Measurements from ENCODE around the gene PRRX1.

Gene PRRX1

DNA sequence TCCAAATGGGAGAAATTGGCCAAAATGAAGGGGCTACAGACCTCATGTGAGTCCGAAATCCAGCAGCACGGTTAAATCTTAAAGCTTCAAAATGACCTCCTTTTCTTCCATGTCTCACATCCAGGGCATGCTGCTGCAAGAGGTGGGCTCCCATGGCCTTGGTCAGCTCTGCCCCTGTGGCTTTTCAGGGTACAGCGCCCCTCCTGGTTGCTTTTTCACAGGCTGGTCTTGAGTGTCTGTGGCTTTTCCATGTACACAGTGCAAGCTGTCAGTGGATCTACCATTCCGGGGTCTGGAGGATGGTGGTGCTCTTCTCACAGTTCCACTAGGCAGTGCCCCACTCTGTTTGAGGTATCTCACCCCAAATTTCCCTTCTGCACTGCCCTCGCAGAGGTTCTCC is 78.7 kb downstream of the PRRX1 start:
- DNase-seq, result no peak
- intact Hi-C loops (cut with DNase I), result no loop called here

- no peak for DNase-seq
- intact Hi-C loops (cut with DNase I), result no loop called here
Measured at GRCh38 chr1:170743083-170743482, 79.2 kb downstream of the PRRX1 start.

GRCh38 chr1:170749549-170749948 is 85.6 kb downstream of the PRRX1 start:
- DNase-seq, result no peak
- intact Hi-C loops (cut with DNase I), result no loop called here

GRCh38 chr1:170749959-170750358 is 86.0 kb downstream of the PRRX1 start:
- no peak for DNase-seq
- intact Hi-C loops (cut with DNase I), result no loop called here

DNA sequence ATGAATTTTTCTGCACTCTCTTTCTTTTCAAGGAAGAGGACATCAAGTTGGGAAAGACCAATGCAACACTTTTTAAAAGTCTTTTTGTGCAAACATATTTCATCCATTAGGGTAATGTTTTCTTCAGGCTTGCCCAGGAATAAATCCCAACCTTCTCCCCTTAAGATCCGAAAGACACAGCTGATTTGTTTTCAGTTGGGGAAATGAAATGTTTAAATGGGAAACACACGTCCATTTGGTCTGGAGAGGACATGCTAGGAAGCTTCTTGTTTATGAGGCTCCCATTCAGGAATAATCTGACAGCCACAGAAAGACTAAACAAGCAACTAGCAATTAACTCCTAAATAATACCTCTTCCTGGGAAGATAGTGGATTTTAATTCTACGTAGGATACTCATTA is 91.9 kb downstream of the PRRX1 start:
- DNase-seq, result no peak
- intact Hi-C loops (cut with DNase I), result no loop called here

DNA sequence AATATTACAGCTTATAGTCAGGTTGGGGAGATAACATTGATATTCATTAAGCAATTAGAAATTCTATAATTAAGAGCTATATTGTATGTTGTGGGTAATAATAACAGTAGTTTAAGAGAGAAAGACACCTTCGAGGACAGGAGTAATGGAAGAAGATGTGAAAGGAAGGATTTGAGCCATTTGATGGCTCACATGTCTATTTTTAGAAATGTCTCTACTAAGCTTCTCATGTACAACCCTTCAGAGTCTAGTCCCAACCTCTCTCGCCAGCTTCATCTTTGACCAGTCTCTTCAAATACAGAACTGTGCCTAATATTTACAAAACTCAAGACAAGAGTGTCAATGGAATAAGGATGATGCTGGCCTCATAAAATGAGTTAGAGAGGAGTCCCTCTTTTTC is 95.1 kb downstream of the PRRX1 start:
- DNase-seq, result no peak
- intact Hi-C loops (cut with DNase I), result no loop called here

DNA sequence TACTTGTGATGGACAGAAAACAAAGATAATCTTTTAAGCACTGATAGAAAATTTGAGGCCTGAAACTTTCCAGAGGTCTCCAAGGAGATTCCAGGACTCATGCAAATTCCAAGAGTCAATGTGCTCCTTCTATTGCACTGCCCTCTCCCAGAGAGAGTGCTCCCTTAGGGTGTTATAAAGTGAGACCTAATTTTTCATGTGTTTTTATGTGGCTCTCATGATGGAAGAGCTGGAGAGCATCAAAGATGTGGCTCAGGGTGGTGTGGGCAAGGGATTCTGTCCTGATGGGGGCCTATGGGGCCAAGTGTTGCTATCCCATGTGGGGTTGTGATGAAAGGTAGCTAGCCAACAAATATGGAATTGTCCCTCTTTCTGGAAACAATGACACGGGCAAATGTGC is 101.3 kb downstream of the PRRX1 start:
- intact Hi-C loops (cut with DNase I), result loop anchor here (2.0 to 5.0 kb wide), 2 partner anchors 74 to 1138 kb away; no protein-coding TSS in a partner anchor
- no peak for DNase-seq

- intact Hi-C loops (cut with DNase I), result loop anchor here (2.0 to 5.0 kb wide), 2 partner anchors 75 to 1139 kb away; no protein-coding TSS in a partner anchor
Measured at GRCh38 chr1:170765712-170766330, 101.9 kb downstream of the PRRX1 start.

DNA sequence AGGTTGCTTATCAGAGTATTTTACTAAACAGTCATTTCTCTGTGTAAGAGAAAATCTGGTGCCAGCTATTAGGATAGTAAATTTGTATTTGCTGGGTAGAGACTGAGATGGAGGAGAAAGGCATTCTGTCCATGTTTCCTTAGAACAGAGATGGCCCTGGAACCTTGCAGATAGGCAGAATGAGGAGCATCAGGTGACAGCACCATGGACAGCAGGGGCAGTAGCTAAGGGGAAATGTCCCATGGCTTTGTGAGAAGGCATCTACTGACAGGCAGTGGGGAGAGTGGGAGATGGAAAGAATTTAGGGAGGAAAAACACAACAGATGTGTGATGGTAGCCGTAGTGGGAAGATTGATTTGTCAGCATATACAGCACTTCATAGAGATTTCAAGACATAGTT is 105.0 kb downstream of the PRRX1 start:
- DNase-seq, result no peak
- intact Hi-C loops (cut with DNase I), result loop anchor here (5.0 kb wide), 1 partner anchor 1142 kb away; no protein-coding TSS in a partner anchor

More at GRCh38 chr1:170765712-170766330, 101.9 kb downstream of the PRRX1 start:
- no peak for DNase-seq

- intact Hi-C loops (cut with DNase I), result loop anchor here (5.0 kb wide), 1 partner anchor 1142 kb away; no protein-coding TSS in a partner anchor
- DNase-seq, result no peak
Measured at GRCh38 chr1:170769691-170770090, 105.8 kb downstream of the PRRX1 start.

- intact Hi-C loops (cut with DNase I), result no loop called here
- no peak for DNase-seq
Measured at GRCh38 chr1:170770254-170770653, 106.3 kb downstream of the PRRX1 start.

GRCh38 chr1:170776252-170776651 is 112.3 kb downstream of the PRRX1 start:
- no peak for DNase-seq

DNA sequence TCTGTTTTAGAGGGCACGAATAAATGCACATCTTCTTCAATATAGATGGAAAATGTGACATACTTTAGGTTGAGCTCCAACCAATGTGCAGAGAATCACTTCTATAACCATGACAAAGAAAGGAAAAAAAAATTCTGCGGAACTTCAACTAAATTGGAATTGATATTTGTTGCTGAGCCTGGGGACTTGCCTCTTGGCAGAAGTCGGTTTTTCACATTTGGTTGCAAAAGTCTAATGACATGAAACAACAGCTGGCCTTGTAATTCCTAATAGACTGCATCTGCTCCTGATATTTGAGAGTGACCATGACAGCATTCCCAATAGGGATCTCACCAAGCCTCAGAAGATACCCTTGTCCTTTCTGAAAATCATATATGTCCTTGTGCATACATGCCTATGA is 112.8 kb downstream of the PRRX1 start:
- intact Hi-C loops (cut with DNase I), result no loop called here
- DNase-seq, result no peak

More at GRCh38 chr1:170776252-170776651, 112.3 kb downstream of the PRRX1 start:
- intact Hi-C loops (cut with DNase I), result no loop called here

Data from posterior cingulate gyrus (tissue), 11 donors.